Nephron progenitor cell (in vitro differentiated cells): ENCODE results near the gene ALLC.
"Not testable (repeated sequence)": the region's sequence is repeated elsewhere in the genome, so short reads cannot be mapped to it uniquely, and the experiment has no call there.

Experiments used
- DNase-seq: peaks from one replicate; pipeline ENCODE4 v3.0.0; 2021
- H3K27ac Mint-ChIP-seq: 2 replicates; pipeline ENCODE4 v1.8.0; 2021; ENCODE audit warnings: mild to moderate bottlenecking, moderate library complexity, mixed read lengths
- H3K27me3 Mint-ChIP-seq: 2 replicates; pipeline ENCODE4 v1.8.0; 2021; ENCODE audit warnings: mild to moderate bottlenecking, low read depth, mixed read lengths; ENCODE audit not compliant: poor library complexity
- H3K36me3 Mint-ChIP-seq: 2 replicates; pipeline ENCODE4 v1.8.0; 2021; ENCODE audit warnings: low read depth, mixed read lengths
- H3K4me1 Mint-ChIP-seq: 2 replicates; pipeline ENCODE4 v1.8.0; 2021; ENCODE audit warnings: mixed read lengths
- H3K4me3 Mint-ChIP-seq: 2 replicates; pipeline ENCODE4 v1.8.0; 2021; ENCODE audit warnings: mild to moderate bottlenecking, moderate library complexity, mixed read lengths
- H3K9me3 Mint-ChIP-seq: 2 replicates; pipeline ENCODE4 v1.8.0; 2021; ENCODE audit warnings: mild to moderate bottlenecking, moderate library complexity, mixed read lengths
- CTCF ChIP-seq: fragments of 200-600 bp; sonication (generic); IDR thresholded peaks from 2 replicates; pipeline ENCODE4 v1.5.0; 2021; ENCODE audit warnings: antibody characterized with exemption

Gene ALLC

GRCh38 chr2:3657881-3658280, at the start of gene ALLC:
ALLC (plus strand) TSS chr2:3658200; CDS start chr2:3671158, 12,958 bp downstream.
- no peak within 1 kb of the TSS for H3K4me3 Mint-ChIP-seq
- peaks cover 4% of the 10 kb centered on the region for H3K27me3 Mint-ChIP-seq
- no peaks in the 10 kb centered on the region for H3K36me3 Mint-ChIP-seq
- peaks cover 70% of the 10 kb centered on the region for H3K4me1 Mint-ChIP-seq
- no peak for TF ChIP-seq CTCF
- no peaks in the 10 kb centered on the region for H3K9me3 Mint-ChIP-seq
- peak within 1 kb of the TSS; percentile 95 for H3K27ac Mint-ChIP-seq
- no peak for DNase-seq

- TF ChIP-seq CTCF = no peak
- Mint-ChIP-seq H3K36me3 (no peaks in the 10 kb centered on the region), H3K27ac (no peak overlapping the region), H3K4me3 (no peak overlapping the region), H3K9me3 (peaks cover 11% of the 10 kb centered on the region), H3K4me1 (peaks cover 29% of the 10 kb centered on the region), H3K27me3 (peaks cover 9% of the 10 kb centered on the region)
- no peak for DNase-seq
Measured at GRCh38 chr2:3608373-3609278, 49.4 kb upstream of the ALLC start.

- not testable (repeated sequence) for DNase-seq, H3K27ac Mint-ChIP-seq, H3K4me3 Mint-ChIP-seq, H3K27me3 Mint-ChIP-seq, H3K36me3 Mint-ChIP-seq
- Mint-ChIP-seq H3K9me3 (peaks cover 17% of the 10 kb centered on the region), H3K4me1 (peaks cover 29% of the 10 kb centered on the region)
Measured at GRCh38 chr2:3609279-3609673, 48.7 kb upstream of the ALLC start.

GRCh38 chr2:3610415-3610814, 47.6 kb upstream of the ALLC start:
- no peak for DNase-seq
- TF ChIP-seq CTCF = no peak
- Mint-ChIP-seq H3K27ac (no peak overlapping the region), H3K4me3 (no peak overlapping the region), H3K36me3 (no peaks in the 10 kb centered on the region), H3K4me1 (peaks cover 24% of the 10 kb centered on the region), H3K27me3 (peaks cover 9% of the 10 kb centered on the region), H3K9me3 (peaks cover 28% of the 10 kb centered on the region)

GRCh38 chr2:3610881-3611505, 47.0 kb upstream of the ALLC start:
- no peak for TF ChIP-seq CTCF
- Mint-ChIP-seq H3K27me3 (peaks cover 9% of the 10 kb centered on the region), H3K4me1 (peaks cover 18% of the 10 kb centered on the region), H3K4me3 (no peak overlapping the region), H3K27ac (peak overlapping the region; percentile 7), H3K36me3 (no peaks in the 10 kb centered on the region), H3K9me3 (peaks cover 29% of the 10 kb centered on the region)
- no peak for DNase-seq

- Mint-ChIP-seq H3K4me1 (peaks cover 17% of the 10 kb centered on the region), H3K9me3 (peaks cover 33% of the 10 kb centered on the region), H3K4me3 (no peak overlapping the region), H3K27ac (no peak overlapping the region), H3K27me3 (peaks cover 9% of the 10 kb centered on the region), H3K36me3 (no peaks in the 10 kb centered on the region)
- TF ChIP-seq CTCF = no peak
- DNase-seq = no peak
Measured at GRCh38 chr2:3611589-3611988, 46.4 kb upstream of the ALLC start.
